SU-DHL-6 (cell line): ENCODE results near the gene NANOS2.

Source experiments
- H2AFZ ChIP-seq: fragments of 200-600 bp; sonication (generic); 2 replicates; pipeline ENCODE4 v1.6.1; 2014; ENCODE audit warnings: low read depth, mild to moderate bottlenecking, moderate library complexity, mixed read lengths, antibody characterized with exemption, low read length; ENCODE audit not compliant: severe bottlenecking
- H3F3A ChIP-seq: fragments of 200-600 bp; shearing (Covaris generic); 2 replicates; pipeline ENCODE4 v1.6.0; 2016; ENCODE audit warnings: antibody characterized with exemption, mild to moderate bottlenecking; ENCODE audit not compliant: insufficient read depth
- H3K27ac ChIP-seq: fragments of 200-600 bp; sonication (generic); 2 replicates; pipeline ENCODE4 v1.5.1; 2016; ENCODE audit warnings: low read depth, mild to moderate bottlenecking, low read length, moderate library complexity, mixed read lengths
- H3K27me3 ChIP-seq: fragments of 200-600 bp; sonication (generic), shearing (Covaris generic); 2 replicates; pipeline ENCODE4 v1.6.0; 2014; ENCODE audit warnings: mild to moderate bottlenecking, low read length
- H3K36me3 ChIP-seq: fragments of 200-600 bp; sonication (generic); 2 replicates; pipeline ENCODE4 v1.6.1; 2014; ENCODE audit warnings: mild to moderate bottlenecking, low read length, mixed read lengths
- H3K4me2 ChIP-seq: fragments of 300-600, 200-600 bp; shearing (Covaris generic), sonication (generic); 2 replicates; pipeline ENCODE4 v1.6.0; 2014; ENCODE audit warnings: low read length, low read depth, mild to moderate bottlenecking; ENCODE audit not compliant: poor library complexity, severe bottlenecking
- H3K4me3 ChIP-seq: fragments of 200-600 bp; sonication (generic); 2 replicates; pipeline ENCODE4 v1.5.1; 2014; ENCODE audit warnings: antibody characterized with exemption, low read length, mild to moderate bottlenecking, mixed read lengths; ENCODE audit not compliant: insufficient read depth, poor library complexity, severe bottlenecking
- H3K79me2 ChIP-seq: fragments of 200-600 bp; sonication (generic); 2 replicates; pipeline ENCODE4 v1.6.1; 2014; ENCODE audit warnings: mild to moderate bottlenecking, low read length, moderate library complexity; ENCODE audit not compliant: insufficient read depth
- H3K9ac ChIP-seq: fragments of 200-600 bp; sonication (generic); 2 replicates; pipeline ENCODE4 v1.7.0; 2014; ENCODE audit warnings: mild to moderate bottlenecking, low read length
- H3K9me2 ChIP-seq: fragments of 200-600 bp; sonication (generic); replicated peaks from 2 replicates; pipeline ENCODE4 v1.6.1; 2014; ENCODE audit warnings: low read length; ENCODE audit not compliant: insufficient read depth
- H3K9me3 ChIP-seq: fragments of 200-600 bp; sonication (generic); 2 replicates; pipeline ENCODE4 v1.6.1; 2014; ENCODE audit warnings: low read length, mixed read lengths; ENCODE audit not compliant: insufficient read depth
- H4K20me1 ChIP-seq: fragments of 200-600 bp; sonication (generic); 2 replicates; pipeline ENCODE4 v1.6.1; 2014; ENCODE audit warnings: low read depth, mild to moderate bottlenecking, antibody characterized with exemption, low read length, moderate library complexity, mixed read lengths
- CTCF ChIP-seq: fragments of 200-600 bp; sonication (generic); IDR thresholded peaks from one replicate; pipeline ENCODE4 v1.5.1; 2017; ENCODE audit warnings: antibody characterized with exemption, mild to moderate bottlenecking, low read length, moderate library complexity; ENCODE audit not compliant: insufficient read depth, poor library complexity, severe bottlenecking
- EZH2phosphoT487 ChIP-seq: fragments of 200-600 bp; sonication (generic), shearing (Covaris generic); conservative IDR thresholded peaks from 2 replicates; pipeline ENCODE4 v1.6.1; 2018; ENCODE audit warnings: mild to moderate bottlenecking, antibody characterized with exemption, low read length, moderate library complexity, mixed read lengths

Gene NANOS2

GRCh38 chr19:45866400-45867176 lies 48.0 kb downstream of the NANOS2 start:
- no peaks in the 10 kb centered on the region for H3K27me3 ChIP-seq

GRCh38 chr19:45865269-45865948 lies 49.2 kb downstream of the NANOS2 start:
- H4K20me1 ChIP-seq: no peaks in the 10 kb centered on the region
- no peaks in the 10 kb centered on the region for H3K9me2 ChIP-seq
- no peak overlapping the region for H3K4me3 ChIP-seq
- H3K36me3 ChIP-seq: no peaks in the 10 kb centered on the region; the same call in 1 of the 2 replicates
- H3F3A ChIP-seq: peaks cover 15% of the 10 kb centered on the region
- H3K4me2 ChIP-seq: no peak overlapping the region
- no peak overlapping the region for H3K9ac ChIP-seq
- H3K9me3 ChIP-seq: no peaks in the 10 kb centered on the region
- no peak overlapping the region for H3K27ac ChIP-seq
- H2AFZ ChIP-seq: no peak overlapping the region
- peaks cover 22% of the 10 kb centered on the region for H3K79me2 ChIP-seq
- no peak for TF ChIP-seq CTCF
- no peak for TF ChIP-seq EZH2phosphoT487
- no peaks in the 10 kb centered on the region for H3K27me3 ChIP-seq

More at GRCh38 chr19:45866400-45867176, 48.0 kb downstream of the NANOS2 start:
- Histone ChIP-seq H3K36me3 (no peaks in the 10 kb centered on the region), H3K9me3 (no peaks in the 10 kb centered on the region), H2AFZ (no peak overlapping the region), H3K27ac (no peak overlapping the region), H3K4me2 (no peak overlapping the region), H3F3A (peaks cover 7% of the 10 kb centered on the region), H3K9me2 (no peaks in the 10 kb centered on the region), H3K9ac (no peak overlapping the region), H4K20me1 (no peaks in the 10 kb centered on the region), H3K4me3 (no peak overlapping the region), H3K79me2 (peaks cover 12% of the 10 kb centered on the region)
- TF ChIP-seq CTCF (no peak), EZH2phosphoT487 (no peak)

- TF ChIP-seq EZH2phosphoT487 (no peak), CTCF (no peak)
- Histone ChIP-seq H3K9me3 (no peaks in the 10 kb centered on the region), H3K9ac (no peak overlapping the region), H3K79me2 (peaks cover 29% of the 10 kb centered on the region), H3F3A (peaks cover 15% of the 10 kb centered on the region), H4K20me1 (no peaks in the 10 kb centered on the region), H3K27me3 (no peaks in the 10 kb centered on the region), H3K27ac (no peak overlapping the region), H3K9me2 (no peaks in the 10 kb centered on the region), H2AFZ (no peak overlapping the region), H3K4me2 (no peak overlapping the region), H3K36me3 (no peaks in the 10 kb centered on the region; the same call in 1 of the 2 replicates), H3K4me3 (no peak overlapping the region)
Measured at GRCh38 chr19:45864629-45865082, 49.9 kb downstream of the NANOS2 start.
